Measurements from ENCODE around the gene LRRC49.
"Not testable (repeated sequence)": the region's sequence is repeated elsewhere in the genome, so short reads cannot be mapped to it uniquely, and the experiment has no call there.

Gene LRRC49

DNA sequence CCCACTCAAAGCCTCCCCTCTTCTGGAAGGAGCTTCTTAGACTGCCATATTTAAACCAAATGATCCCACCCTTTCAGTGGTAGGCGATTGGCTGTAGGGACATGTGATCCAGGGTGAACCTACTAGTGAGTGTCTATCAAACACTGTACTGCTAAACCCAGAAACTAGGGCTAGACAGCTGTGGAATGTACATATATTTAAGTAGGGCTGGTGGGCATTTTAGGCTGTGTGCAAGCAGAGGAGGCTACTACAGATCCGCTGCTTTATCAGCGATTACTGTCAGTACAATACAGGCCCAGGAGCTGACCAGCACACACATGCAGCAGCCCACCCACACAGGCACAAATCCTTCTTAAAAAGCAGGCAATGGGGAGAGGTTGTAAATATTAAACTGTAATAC lies 23.3 kb upstream of the LRRC49 start:
- Histone ChIP-seq H3K27me3 (ENCODE audit: control insufficient read depth, insufficient read depth, low read length, poor library complexity, severe bottlenecking) (no peaks in the 10 kb centered on the region), H3K27ac (ENCODE audit: insufficient read depth, low read depth, low read length, poor library complexity, severe bottlenecking) (no peak overlapping the region), H3K9me3 (ENCODE audit: control insufficient read depth, low read length) (no peaks in the 10 kb centered on the region), H3K36me3 (ENCODE audit: control insufficient read depth, insufficient read depth, low read length) (no peaks in the 10 kb centered on the region), H3K4me3 (ENCODE audit: insufficient read depth, low read depth, low read length) (no peak overlapping the region), H3K4me1 (ENCODE audit: control insufficient read depth, insufficient read depth, low read length) (no peaks in the 10 kb centered on the region)
- 87 to 95% methylated on average over 3 of the region's 3 CpGs for WGBS, 2 experiments

- H3K9me3 ChIP-seq (ENCODE audit: control insufficient read depth, low read length) = no peaks in the 10 kb centered on the region
- H3K27ac ChIP-seq (ENCODE audit: insufficient read depth, low read depth, low read length, poor library complexity, severe bottlenecking) = no peak overlapping the region
- H3K27me3 ChIP-seq (ENCODE audit: control insufficient read depth, insufficient read depth, low read length, poor library complexity, severe bottlenecking) = no peaks in the 10 kb centered on the region
- H3K4me1 ChIP-seq (ENCODE audit: control insufficient read depth, insufficient read depth, low read length) = no peaks in the 10 kb centered on the region
- H3K36me3 ChIP-seq (ENCODE audit: control insufficient read depth, insufficient read depth, low read length) = no peaks in the 10 kb centered on the region
- H3K4me3 ChIP-seq (ENCODE audit: insufficient read depth, low read depth, low read length) = no peak overlapping the region
These were observed 22.6 kb upstream of the LRRC49 start for GRCh38 chr15:70870051-70870450.

GRCh38 chr15:70871490-70871889 lies 21.1 kb upstream of the LRRC49 start:
- H3K9me3 ChIP-seq (ENCODE audit: control insufficient read depth, low read length); H3K27ac ChIP-seq (ENCODE audit: insufficient read depth, low read depth, low read length, poor library complexity, severe bottlenecking); H3K4me3 ChIP-seq (ENCODE audit: insufficient read depth, low read depth, low read length); H3K36me3 ChIP-seq (ENCODE audit: control insufficient read depth, insufficient read depth, low read length); H3K4me1 ChIP-seq (ENCODE audit: control insufficient read depth, insufficient read depth, low read length); H3K27me3 ChIP-seq (ENCODE audit: control insufficient read depth, insufficient read depth, low read length, poor library complexity, severe bottlenecking): not testable (repeated sequence)
- WGBS, 2 experiments = 95 to 96% methylated on average over 34 of the region's 34 CpGs

GRCh38 chr15:70873232-70874054 lies 19.2 kb upstream of the LRRC49 start:
- WGBS, 2 experiments = 86 to 95% methylated on average over 1 of the region's 2 CpGs
- Histone ChIP-seq H3K4me1 (ENCODE audit: control insufficient read depth, insufficient read depth, low read length) (no peaks in the 10 kb centered on the region), H3K27ac (ENCODE audit: insufficient read depth, low read depth, low read length, poor library complexity, severe bottlenecking) (no peak overlapping the region), H3K36me3 (ENCODE audit: control insufficient read depth, insufficient read depth, low read length) (no peaks in the 10 kb centered on the region), H3K27me3 (ENCODE audit: control insufficient read depth, insufficient read depth, low read length, poor library complexity, severe bottlenecking) (no peaks in the 10 kb centered on the region), H3K4me3 (ENCODE audit: insufficient read depth, low read depth, low read length) (no peak overlapping the region), H3K9me3 (ENCODE audit: control insufficient read depth, low read length) (no peaks in the 10 kb centered on the region)

GRCh38 chr15:70875001-70875782 lies 17.4 kb upstream of the LRRC49 start:
- WGBS, 2 experiments = 86 to 87% methylated on average over 7 of the region's 7 CpGs
- Histone ChIP-seq H3K4me3 (ENCODE audit: insufficient read depth, low read depth, low read length) (no peak overlapping the region), H3K4me1 (ENCODE audit: control insufficient read depth, insufficient read depth, low read length) (no peaks in the 10 kb centered on the region), H3K27ac (ENCODE audit: insufficient read depth, low read depth, low read length, poor library complexity, severe bottlenecking) (no peak overlapping the region), H3K9me3 (ENCODE audit: control insufficient read depth, low read length) (no peaks in the 10 kb centered on the region), H3K36me3 (ENCODE audit: control insufficient read depth, insufficient read depth, low read length) (no peaks in the 10 kb centered on the region), H3K27me3 (ENCODE audit: control insufficient read depth, insufficient read depth, low read length, poor library complexity, severe bottlenecking) (no peaks in the 10 kb centered on the region)

DNA sequence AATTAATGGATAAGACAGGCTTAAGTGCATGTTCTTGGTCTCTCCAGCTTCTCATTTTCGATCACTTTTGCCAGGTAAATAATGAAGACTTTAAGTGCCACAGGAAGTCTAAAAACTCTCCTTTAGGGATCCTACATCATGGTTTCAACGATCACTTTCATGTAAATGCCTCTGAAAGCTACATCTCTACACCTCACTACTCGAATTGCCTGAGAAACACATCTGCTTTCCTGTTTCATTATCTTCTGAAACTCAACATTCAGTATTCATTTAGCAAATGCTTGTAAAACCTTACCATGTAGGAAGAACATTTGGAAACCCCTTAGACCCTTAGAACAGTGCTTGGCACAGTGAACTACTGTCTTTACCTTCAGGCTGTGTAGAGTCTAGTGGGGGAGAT lies 16.6 kb upstream of the LRRC49 start:
- Histone ChIP-seq H3K36me3 (ENCODE audit: control insufficient read depth, insufficient read depth, low read length) (no peaks in the 10 kb centered on the region), H3K4me3 (ENCODE audit: insufficient read depth, low read depth, low read length) (no peak overlapping the region), H3K9me3 (ENCODE audit: control insufficient read depth, low read length) (no peaks in the 10 kb centered on the region), H3K27ac (ENCODE audit: insufficient read depth, low read depth, low read length, poor library complexity, severe bottlenecking) (no peak overlapping the region), H3K4me1 (ENCODE audit: control insufficient read depth, insufficient read depth, low read length) (no peaks in the 10 kb centered on the region), H3K27me3 (ENCODE audit: control insufficient read depth, insufficient read depth, low read length, poor library complexity, severe bottlenecking) (no peaks in the 10 kb centered on the region)
- WGBS, 2 experiments = 77 to 86% methylated on average over 3 of the region's 3 CpGs

DNA sequence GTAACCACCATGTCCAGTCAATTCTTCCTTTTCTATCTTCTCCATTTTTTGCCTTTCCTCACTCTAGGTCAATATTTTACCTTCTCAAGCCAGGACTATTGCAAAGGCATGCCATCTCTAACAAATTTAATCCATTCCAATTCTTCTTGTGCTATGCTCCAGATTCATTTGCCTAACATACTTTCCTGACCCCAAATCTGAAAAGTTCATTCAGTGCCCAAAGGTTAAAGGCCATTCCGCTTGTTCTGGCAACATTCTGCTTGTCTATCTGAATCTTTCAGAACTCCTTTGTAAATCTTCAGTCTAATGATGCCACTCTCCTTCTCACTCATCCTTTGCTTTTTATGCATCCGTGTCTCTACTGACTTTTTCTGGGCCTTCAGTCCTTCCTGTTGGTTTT lies 15.9 kb upstream of the LRRC49 start:
- H3K9me3 ChIP-seq (ENCODE audit: control insufficient read depth, low read length) = no peaks in the 10 kb centered on the region
- no peaks in the 10 kb centered on the region for H3K36me3 ChIP-seq (ENCODE audit: control insufficient read depth, insufficient read depth, low read length)
- no peaks in the 10 kb centered on the region for H3K4me1 ChIP-seq (ENCODE audit: control insufficient read depth, insufficient read depth, low read length)

GRCh38 chr15:70879401-70879800 lies 13.2 kb upstream of the LRRC49 start:
- Histone ChIP-seq H3K9me3 (ENCODE audit: control insufficient read depth, low read length) (no peaks in the 10 kb centered on the region), H3K27ac (ENCODE audit: insufficient read depth, low read depth, low read length, poor library complexity, severe bottlenecking) (no peak overlapping the region), H3K4me1 (ENCODE audit: control insufficient read depth, insufficient read depth, low read length) (no peaks in the 10 kb centered on the region), H3K4me3 (ENCODE audit: insufficient read depth, low read depth, low read length) (no peak overlapping the region), H3K27me3 (ENCODE audit: control insufficient read depth, insufficient read depth, low read length, poor library complexity, severe bottlenecking) (no peaks in the 10 kb centered on the region), H3K36me3 (ENCODE audit: control insufficient read depth, insufficient read depth, low read length) (no peaks in the 10 kb centered on the region)
- WGBS, 2 experiments = 100% methylated on average over 2 of the region's 2 CpGs

More for the DNA sequence above, 15.9 kb upstream of the LRRC49 start:
- H3K27me3 ChIP-seq (ENCODE audit: control insufficient read depth, insufficient read depth, low read length, poor library complexity, severe bottlenecking) = no peaks in the 10 kb centered on the region
- 80 to 88% methylated on average over 2 of the region's 2 CpGs for WGBS, 2 experiments
- no peak overlapping the region for H3K27ac ChIP-seq (ENCODE audit: insufficient read depth, low read depth, low read length, poor library complexity, severe bottlenecking)
- no peak overlapping the region for H3K4me3 ChIP-seq (ENCODE audit: insufficient read depth, low read depth, low read length)

DNA sequence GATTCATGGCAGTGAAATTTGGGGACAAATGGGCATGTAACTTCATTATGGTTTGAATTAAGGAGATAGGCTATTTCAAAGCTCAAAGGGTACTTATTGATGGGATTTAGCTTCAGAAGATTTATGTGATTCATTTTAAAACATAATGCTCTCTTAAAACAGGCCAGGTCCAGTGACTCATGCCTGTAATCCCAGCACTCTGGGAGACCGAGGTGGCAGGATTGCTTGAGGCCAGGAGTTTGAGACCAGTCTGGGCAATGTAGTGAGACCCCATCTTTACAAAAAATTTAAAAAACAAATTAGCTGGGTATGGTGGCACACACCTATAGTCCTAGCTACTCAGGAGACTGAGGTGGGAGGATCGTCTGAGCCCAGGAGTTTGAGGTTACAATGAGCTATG lies 11.8 kb upstream of the LRRC49 start:
- Histone ChIP-seq H3K27ac (ENCODE audit: insufficient read depth, low read depth, low read length, poor library complexity, severe bottlenecking) (no peak overlapping the region), H3K4me1 (ENCODE audit: control insufficient read depth, insufficient read depth, low read length) (no peaks in the 10 kb centered on the region), H3K36me3 (ENCODE audit: control insufficient read depth, insufficient read depth, low read length) (no peaks in the 10 kb centered on the region), H3K4me3 (ENCODE audit: insufficient read depth, low read depth, low read length) (no peak overlapping the region), H3K27me3 (ENCODE audit: control insufficient read depth, insufficient read depth, low read length, poor library complexity, severe bottlenecking) (no peaks in the 10 kb centered on the region), H3K9me3 (ENCODE audit: control insufficient read depth, low read length) (no peaks in the 10 kb centered on the region)
- WGBS, 2 experiments = 84 to 93% methylated on average over 2 of the region's 2 CpGs

DNA sequence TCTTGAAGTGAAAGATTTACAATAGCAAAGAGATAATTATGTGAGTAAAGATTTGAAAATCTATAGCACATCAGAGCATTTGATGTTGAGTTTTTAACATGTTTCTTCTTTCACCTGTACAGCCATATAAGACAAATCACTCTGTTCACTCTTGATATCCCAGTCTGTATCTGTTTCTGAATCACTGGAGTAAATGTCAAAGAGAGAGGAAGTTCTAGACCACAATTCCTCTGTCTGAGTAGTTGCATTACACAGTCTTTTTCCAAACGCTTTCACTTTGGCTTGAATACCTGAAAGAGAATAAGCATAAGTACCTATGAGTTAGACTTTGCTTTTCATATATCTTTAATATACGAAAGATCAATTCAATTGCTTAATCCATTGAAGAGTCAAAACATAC lies 10.3 kb upstream of the LRRC49 start:
- Histone ChIP-seq H3K9me3 (ENCODE audit: control insufficient read depth, low read length) (no peaks in the 10 kb centered on the region), H3K4me1 (ENCODE audit: control insufficient read depth, insufficient read depth, low read length) (no peaks in the 10 kb centered on the region), H3K36me3 (ENCODE audit: control insufficient read depth, insufficient read depth, low read length) (no peaks in the 10 kb centered on the region), H3K27me3 (ENCODE audit: control insufficient read depth, insufficient read depth, low read length, poor library complexity, severe bottlenecking) (no peaks in the 10 kb centered on the region), H3K4me3 (ENCODE audit: insufficient read depth, low read depth, low read length) (no peak overlapping the region), H3K27ac (ENCODE audit: insufficient read depth, low read depth, low read length, poor library complexity, severe bottlenecking) (no peak overlapping the region)
- WGBS, 2 experiments = 83 to 88% methylated on average over 1 to 2 of the region's 2 CpGs

Measured in ectodermal cell (in vitro differentiated cells).